GM21528 (cell line): ENCODE data around the gene DNM2.

ENCODE experiments used
- ATAC-seq: cut with Tn5 transposase; IDR thresholded peaks from one replicate; pipeline ENCODE4 v1.9.1; 2021; ENCODE audit warnings: mild to moderate bottlenecking, moderate library complexity; ENCODE audit not compliant: unreplicated experiment, low FRiP score

DNM2 gene

GRCh38 chr19:10809651-10810285, 91.9 kb downstream of the DNM2 start:
- no peak for ATAC-seq

DNA sequence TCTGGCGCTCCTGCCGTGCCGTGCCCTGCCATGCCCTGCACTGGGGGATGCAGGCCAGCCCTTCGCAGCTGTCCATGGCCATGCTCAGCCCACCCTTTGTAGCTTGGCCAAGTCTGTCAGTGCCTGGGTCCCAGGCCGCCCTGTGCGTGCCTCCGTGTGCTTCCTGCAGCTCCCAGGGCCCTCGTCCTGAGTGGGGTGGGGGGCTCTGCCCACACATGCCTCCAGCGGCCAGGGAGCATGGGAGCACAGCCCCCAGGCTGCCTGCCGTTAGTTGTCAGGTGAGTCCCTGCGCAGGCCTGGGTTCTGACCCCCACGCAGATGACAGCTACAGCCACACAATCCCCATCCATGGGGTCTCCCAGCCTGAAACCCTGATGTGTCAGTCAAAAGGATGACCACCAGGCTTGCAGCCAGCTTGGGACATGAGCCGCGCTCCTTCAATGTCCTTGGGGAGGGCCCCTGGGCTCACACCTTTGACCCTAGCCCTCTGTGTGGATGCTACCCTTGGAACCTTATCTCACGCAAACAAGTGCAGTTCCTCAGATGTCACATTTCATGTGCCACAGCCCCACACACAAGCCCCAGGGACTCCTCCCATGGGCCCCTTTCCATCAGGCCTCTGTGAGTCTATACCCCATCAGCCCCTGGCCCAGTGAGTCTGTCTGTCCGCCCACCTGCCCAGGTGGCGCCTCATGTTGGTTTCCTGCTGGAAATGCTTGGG, 93.7 kb downstream of the DNM2 start:
- ATAC-seq = no peak

GRCh38 chr19:10812196-10812595, 94.3 kb downstream of the DNM2 start:
- ATAC-seq = no peak

- ATAC-seq = no peak
These were observed 95.1 kb downstream of the DNM2 start for GRCh38 chr19:10812902-10813404.

- ATAC-seq = no peak
These were observed 97.2 kb downstream of the DNM2 start for GRCh38 chr19:10815007-10815536.

DNA sequence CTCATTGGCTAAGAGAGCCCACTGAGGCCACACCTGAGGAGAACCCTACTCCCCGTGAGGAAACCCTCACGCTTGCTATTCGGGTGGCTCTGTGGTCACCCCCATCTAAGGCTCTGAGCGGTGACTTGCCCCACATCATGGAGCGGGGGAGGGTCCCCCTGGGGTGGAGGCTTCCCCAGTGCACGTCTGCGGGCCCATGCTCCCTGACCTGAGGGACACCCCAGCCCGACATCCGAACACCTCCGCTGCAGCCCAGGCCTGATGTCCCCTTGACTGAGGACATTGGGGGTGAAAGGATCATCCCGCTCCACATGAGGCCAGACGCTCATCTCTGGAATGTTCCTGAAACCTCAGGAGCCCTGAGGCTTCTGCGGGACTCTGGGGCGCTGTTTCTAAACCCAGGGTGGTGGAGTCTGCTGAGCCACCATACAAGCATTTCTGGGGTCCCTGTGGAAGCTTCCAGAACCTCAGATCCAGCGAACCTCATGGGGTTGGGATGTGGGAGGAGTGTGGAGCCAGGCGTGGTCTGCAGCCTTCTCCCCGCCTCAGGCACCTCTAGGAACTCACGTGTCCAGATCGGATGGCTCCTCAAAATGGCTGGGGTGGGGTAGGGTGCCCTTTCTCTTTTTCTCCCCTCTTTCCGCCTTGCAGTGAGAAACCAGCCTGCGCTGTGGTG, 98.2 kb downstream of the DNM2 start:
- ATAC-seq = no peak

GRCh38 chr19:10816691-10817090, 98.8 kb downstream of the DNM2 start:
- ATAC-seq = no peak

DNA sequence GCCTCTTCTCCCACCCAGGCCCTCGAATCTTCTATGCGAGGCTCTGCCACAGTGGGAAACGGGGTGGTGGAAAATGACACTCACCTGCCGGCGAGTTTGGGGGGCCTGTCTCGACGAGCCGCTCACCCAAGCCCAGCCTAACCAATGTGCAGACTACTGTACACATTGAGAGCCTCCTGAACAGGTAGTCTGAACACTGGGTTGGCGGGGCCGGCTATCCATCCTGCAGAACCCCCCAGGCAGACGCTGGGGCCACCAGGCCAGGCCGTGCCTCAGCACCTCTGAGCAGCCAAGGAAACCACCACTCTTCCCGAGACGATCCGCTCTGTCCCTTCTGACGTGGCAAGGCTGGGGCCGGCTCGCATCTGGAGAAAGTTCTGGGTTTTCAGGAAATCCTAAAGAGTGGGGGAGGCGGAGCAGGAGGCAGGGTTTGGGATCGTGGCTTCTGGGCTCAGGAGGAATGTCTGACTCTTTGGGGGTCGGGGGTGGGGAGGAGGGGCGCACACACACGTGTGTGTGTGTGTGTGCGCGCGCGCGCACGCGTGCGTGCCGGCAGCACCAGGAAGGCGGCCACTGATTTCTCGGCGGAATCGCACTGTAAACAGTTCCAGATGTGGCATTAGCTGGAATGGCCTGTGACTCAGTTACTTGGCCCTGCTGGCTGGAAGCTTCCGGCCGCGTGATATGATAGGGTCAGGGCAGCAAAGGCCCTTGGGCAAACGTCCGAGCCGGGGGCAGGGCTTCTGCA, 99.6 kb downstream of the DNM2 start:
- ATAC-seq = no peak

- ATAC-seq = no peak
These were observed 100.6 kb downstream of the DNM2 start for GRCh38 chr19:10818301-10819123.

DNA sequence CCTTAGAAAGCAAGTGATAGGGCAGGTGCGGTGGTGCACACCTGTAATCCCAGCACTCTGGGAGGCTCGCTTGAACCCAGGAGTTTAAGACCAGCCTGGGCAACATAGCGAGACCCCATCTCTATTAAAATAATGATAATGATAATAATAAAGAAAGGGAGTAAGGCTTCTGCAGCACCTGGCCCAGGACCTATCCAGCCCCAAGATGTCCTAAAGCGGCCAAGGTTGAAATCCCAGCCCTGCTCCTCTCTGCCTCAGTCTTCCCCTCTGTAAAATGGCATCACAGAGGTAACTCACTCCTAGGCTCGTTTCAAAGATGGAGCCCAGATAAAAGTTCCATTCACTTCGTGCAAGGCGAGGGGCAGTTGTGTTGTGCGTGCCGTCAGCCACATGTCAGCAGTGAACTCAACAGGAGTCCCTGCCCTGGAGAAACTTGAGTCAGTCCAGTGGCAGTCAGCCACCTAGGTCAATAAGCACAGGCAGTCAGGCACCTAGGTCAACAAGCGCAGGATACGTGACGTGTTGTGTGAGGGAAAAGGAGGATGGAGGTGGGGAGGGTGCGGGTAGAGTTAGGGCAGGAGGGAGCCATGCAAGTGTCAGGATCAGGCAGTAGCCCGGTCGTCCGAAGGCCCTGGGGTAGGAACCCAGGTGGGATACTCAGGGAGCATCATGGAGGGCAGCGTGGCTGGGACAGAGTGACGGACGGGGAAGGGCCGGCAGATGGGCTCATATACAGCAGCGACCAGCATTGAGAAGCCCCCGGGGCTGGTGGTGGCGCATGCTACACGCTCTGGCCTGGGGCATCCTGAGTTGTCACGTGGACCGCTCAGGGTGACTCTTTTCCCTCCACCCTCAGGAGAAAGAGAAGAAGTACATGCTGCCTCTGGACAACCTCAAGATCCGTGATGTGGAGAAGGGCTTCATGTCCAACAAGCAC, 101.5 kb downstream of the DNM2 start:
- no peak for ATAC-seq

DNA sequence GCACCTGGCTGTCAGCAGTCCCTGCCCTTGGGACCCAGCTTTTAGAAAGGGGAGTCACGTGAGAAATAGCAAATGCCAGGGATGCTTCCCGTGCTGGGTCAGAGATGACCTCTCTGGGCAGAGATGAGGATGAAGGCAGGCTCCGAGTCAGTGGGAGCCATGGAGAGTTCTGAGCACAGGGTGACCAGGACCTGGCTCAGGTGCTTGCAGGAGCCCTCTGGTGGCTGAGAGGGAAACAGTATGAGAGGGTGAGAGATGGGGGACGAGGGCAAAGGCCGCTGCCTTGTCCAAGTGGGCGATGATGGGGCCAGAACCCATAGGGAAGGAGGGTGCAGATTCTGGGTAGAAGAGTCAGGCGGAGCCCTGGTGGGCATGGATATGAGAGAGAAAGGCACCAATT, 102.3 kb downstream of the DNM2 start:
- ATAC-seq = no peak

DNA sequence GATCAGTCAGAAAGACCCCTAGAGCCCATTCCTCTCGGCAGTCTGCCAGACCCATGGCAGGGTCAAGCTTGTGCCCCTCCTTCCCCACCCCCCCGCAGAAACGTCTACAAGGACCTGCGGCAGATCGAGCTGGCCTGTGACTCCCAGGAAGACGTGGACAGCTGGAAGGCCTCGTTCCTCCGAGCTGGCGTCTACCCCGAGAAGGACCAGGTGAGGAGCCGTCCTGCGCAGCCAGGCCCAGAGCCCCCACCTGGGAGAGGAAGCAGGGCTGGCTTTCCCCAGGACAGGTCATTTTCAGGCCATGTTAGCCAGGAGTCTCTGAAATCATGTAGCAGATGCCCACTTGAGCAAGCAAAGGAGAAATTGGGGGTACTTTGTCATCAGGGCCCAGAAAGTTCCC, 105.8 kb downstream of the DNM2 start:
- no peak for ATAC-seq

DNA sequence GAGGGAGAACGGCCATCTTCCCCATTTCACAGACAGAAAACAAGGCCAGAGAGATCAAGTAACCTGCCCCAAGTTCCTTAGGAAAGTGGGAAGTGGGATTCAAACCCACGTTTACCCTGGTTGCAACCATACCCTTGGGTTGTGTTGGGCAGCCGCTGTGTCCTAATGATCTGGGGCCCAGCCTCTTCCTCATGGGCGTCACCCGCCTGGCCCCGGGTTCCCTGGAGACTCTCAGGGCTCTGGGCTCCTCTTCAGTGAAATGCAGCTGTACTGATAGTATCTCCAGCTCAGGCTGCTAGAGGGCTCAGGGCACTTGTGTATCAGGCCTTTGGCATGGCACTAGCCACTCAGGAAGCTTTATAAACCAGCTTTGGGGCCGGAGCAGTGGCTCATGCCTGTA, 108.4 kb downstream of the DNM2 start:
- no peak for ATAC-seq

DNA sequence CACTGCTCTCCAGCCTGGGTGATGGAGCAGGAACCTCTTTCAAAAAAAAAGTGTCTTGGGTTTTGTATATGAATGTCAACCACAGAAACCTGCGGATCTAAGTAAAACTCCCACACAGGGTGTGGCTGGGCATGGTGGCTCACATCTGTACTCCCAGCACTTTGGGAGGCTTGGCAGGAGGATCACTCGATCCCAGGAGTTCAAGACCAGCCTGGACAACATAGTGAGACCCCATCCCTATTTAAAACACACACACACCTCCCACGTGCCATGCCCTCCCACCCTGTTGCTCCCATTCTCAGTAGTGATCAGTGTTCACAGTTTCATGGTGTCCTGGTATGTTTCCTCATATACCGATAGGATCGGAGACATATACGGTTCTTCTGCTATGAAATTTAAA, 109.0 kb downstream of the DNM2 start:
- ATAC-seq = no peak

GRCh38 chr19:10828981-10829821, 111.3 kb downstream of the DNM2 start:
- ATAC-seq = no peak

GRCh38 chr19:10829967-10830366, 112.1 kb downstream of the DNM2 start:
- no peak for ATAC-seq

- ATAC-seq = no peak
These were observed 112.5 kb downstream of the DNM2 start for GRCh38 chr19:10830370-10830769.
